PC-9 (cell line): ENCODE results near the gene PHF20.

Experiments used
- CTCF ChIP-seq: fragments of 200-600 bp; sonication (generic); conservative IDR thresholded peaks from 2 replicates; pipeline ENCODE4 v1.6.1; 2017; ENCODE audit warnings: mixed run types, antibody characterized with exemption, mild to moderate bottlenecking, moderate library complexity
- EZH2 ChIP-seq: fragments of 200-600 bp; sonication (generic); IDR thresholded peaks from 2 replicates; pipeline ENCODE4 v1.8.0; 2017; ENCODE audit warnings: antibody characterized with exemption, low read depth

- TF ChIP-seq CTCF: no peak
- no peak for TF ChIP-seq EZH2
Measured at GRCh38 chr20:35773154-35773751, 1.4 kb downstream of the PHF20 start.
